ENCODE measurements around the gene ANAPC16. TPM values are rescaled to one million over a fixed set of nuclear protein-coding genes. Genes with fewer than 3 reads are reported as not detected.

ANAPC16 gene
- total RNA-seq, 2 donors from 2014 or later = 40.9 to 59.4 TPM

GRCh38 chr10:72176701-72177100, 39.1 kb upstream of the ANAPC16 start:
- no peak overlapping the region for H3K27ac ChIP-seq
- no peaks in the 10 kb centered on the region for H3K9me3 ChIP-seq
- intact Hi-C loops (cut with DNase I) = no loop called here
- WGBS, 2 donors = 50 to 63% methylated on average over 2 of the region's 2 CpGs
- ATAC-seq = no peak
- H3K27me3 ChIP-seq = no peaks in the 10 kb centered on the region
- no peak overlapping the region for H3K4me3 ChIP-seq
- TF ChIP-seq POLR2A (IDR thresholded peaks at IDR 0.05) (no peak), CTCF (IDR thresholded peaks at IDR 0.05) (no peak)
- peaks cover 0 to 2% of the 10 kb centered on the region in 2 donors for H3K36me3 ChIP-seq (replicated peaks in 1 of 2; ENCODE audit: insufficient read depth in 1 of 2, low read depth in 2 of 2)
- no peak for DNase-seq
- no peaks in the 10 kb centered on the region for H3K4me1 ChIP-seq

DNA sequence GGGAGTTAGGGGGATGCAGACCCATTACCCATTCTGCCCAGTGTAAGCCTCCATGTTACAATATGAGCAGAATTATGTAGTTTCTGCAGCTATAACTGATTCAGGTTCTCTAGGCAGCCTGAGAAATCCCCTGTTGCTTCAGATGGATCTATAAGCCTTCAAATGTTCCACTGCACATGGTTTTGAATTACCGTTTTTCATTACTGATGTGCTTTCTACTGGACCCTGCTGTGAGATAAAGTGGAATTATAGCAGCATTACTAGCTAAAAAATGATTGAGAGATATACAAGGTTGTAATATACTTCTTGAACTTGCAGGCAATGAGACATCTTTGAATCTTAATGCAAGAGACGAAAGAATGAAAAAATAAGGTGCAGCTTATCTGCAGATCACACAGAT, 38.4 kb upstream of the ANAPC16 start:
- no peaks in the 10 kb centered on the region for H3K27me3 ChIP-seq
- DNase-seq (no peak), ATAC-seq (no peak)
- H3K27ac ChIP-seq = no peak overlapping the region
- intact Hi-C loops (cut with DNase I) = no loop called here
- TF ChIP-seq POLR2A (IDR thresholded peaks at IDR 0.05) (no peak), CTCF (IDR thresholded peaks at IDR 0.05) (no peak)
- H3K36me3 ChIP-seq (replicated peaks in 1 of 2; ENCODE audit: insufficient read depth in 1 of 2, low read depth in 2 of 2) = peaks cover 0 to 5% of the 10 kb centered on the region in 2 donors
- WGBS, 2 donors = 91 to 100% methylated on average over 2 of the region's 2 CpGs
- no peaks in the 10 kb centered on the region for H3K9me3 ChIP-seq
- H3K4me1 ChIP-seq = no peaks in the 10 kb centered on the region
- no peak overlapping the region for H3K4me3 ChIP-seq

- intact Hi-C loops (cut with DNase I) = no loop called here
- H3K4me1 ChIP-seq = no peaks in the 10 kb centered on the region
- H3K4me3 ChIP-seq = no peak overlapping the region
- DNase-seq (no peak), ATAC-seq (no peak)
- TF ChIP-seq POLR2A (IDR thresholded peaks at IDR 0.05) (no peak), CTCF (IDR thresholded peaks at IDR 0.05) (no peak)
- H3K27me3 ChIP-seq = no peaks in the 10 kb centered on the region
- H3K9me3 ChIP-seq = no peaks in the 10 kb centered on the region
- no peak overlapping the region for H3K27ac ChIP-seq
- WGBS, 2 donors = 97 to 100% methylated on average over 2 of the region's 2 CpGs
- H3K36me3 ChIP-seq (replicated peaks in 1 of 2; ENCODE audit: insufficient read depth in 1 of 2, low read depth in 2 of 2) = peaks cover 0 to 2% of the 10 kb centered on the region in 2 donors
Observed at GRCh38 chr10:72184156-72184555, 31.7 kb upstream of the ANAPC16 start.

DNA sequence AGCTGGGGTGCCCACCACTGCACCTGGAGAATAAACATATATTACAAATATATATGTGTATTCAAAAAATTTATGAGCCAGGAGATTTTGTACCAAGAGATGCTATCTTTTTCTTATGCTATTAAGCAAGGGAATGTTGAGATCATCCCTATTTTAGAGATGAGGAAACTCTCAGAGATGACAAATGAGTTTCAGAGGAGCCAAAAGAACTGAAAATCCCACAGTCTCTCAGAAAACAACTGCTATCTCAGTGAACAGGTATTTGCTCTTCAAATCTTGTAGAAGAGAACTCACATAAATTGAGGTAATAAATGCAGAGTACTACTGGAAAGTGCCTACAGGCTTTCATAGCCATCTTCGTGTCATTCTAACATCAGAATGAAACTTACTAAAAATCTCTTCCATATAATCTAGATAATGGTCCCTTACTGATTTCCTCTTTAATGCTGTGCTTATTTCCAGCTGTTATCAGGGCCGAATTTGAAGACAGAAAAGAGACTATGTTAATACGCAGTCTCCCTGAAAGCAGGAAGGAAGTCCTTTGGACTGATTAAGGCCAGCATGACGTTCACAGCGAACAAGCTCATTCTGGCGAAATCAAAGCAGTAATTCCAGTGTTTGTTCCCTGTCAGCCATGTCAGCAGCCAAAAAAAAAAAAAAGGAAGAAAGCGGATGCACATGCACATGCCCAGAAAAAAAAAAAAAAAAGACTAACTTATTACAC, 29.4 kb upstream of the ANAPC16 start:
- WGBS, 2 donors = 71 to 78% methylated on average over 7 of the region's 7 CpGs
- Histone ChIP-seq H3K27ac (peak overlapping the region in 3 of 4 donors; percentile 7 to 71 (median 63)), H3K27me3 (no peaks in the 10 kb centered on the region), H3K9me3 (no peaks in the 10 kb centered on the region), H3K4me3 (no peak overlapping the region), H3K4me1 (no peaks in the 10 kb centered on the region), H3K36me3 (replicated peaks in 1 of 2; ENCODE audit: insufficient read depth in 1 of 2, low read depth in 2 of 2) (peaks cover 0 to 4% of the 10 kb centered on the region in 2 donors)
- ATAC-seq = peak; percentile 77
- TF ChIP-seq CTCF (IDR thresholded peaks at IDR 0.05) (no peak), POLR2A (IDR thresholded peaks at IDR 0.05) (no peak)
- intact Hi-C loops (cut with DNase I) = no loop called here
- DNase-seq = peak in 3 of 4 donors; percentile 15 to 62 (median 32)

DNA sequence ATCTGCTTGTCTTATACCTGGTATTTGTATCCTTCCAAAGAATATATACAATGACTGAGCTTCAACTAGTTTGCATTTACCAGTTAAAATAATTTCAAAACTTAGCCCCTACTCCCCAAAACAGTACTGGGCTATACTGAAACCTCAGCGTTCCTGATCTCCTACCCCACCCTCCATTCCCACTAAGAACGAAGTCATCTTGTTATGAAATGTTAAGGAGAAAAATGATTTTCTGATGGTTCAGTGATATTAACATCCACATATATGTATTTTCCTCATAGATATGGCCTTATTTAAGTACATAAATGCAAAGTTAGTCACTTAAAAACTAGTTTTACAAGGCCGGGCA, 28.9 kb upstream of the ANAPC16 start:
- TF ChIP-seq CTCF (IDR thresholded peaks at IDR 0.05) = no peak
- no peak for TF ChIP-seq POLR2A (IDR thresholded peaks at IDR 0.05)
- peak; percentile 18 for ATAC-seq
- 86 to 91% methylated on average over 3 of the region's 3 CpGs for WGBS, 2 donors

More for the DNA sequence above, 28.9 kb upstream of the ANAPC16 start:
- DNase-seq = no peak
- Histone ChIP-seq H3K27me3 (no peaks in the 10 kb centered on the region), H3K4me3 (no peak overlapping the region), H3K4me1 (no peaks in the 10 kb centered on the region), H3K9me3 (no peaks in the 10 kb centered on the region), H3K36me3 (replicated peaks in 1 of 2; ENCODE audit: insufficient read depth in 1 of 2, low read depth in 2 of 2) (peaks cover 0 to 4% of the 10 kb centered on the region in 2 donors), H3K27ac (peak overlapping the region in 2 of 4 donors; percentile 63 to 71)
- intact Hi-C loops (cut with DNase I) = no loop called here
